GM19467 (cell line): Measurements from ENCODE around the gene RAD9A.

Experiments used
- ATAC-seq: cut with Tn5 transposase; IDR thresholded peaks from one replicate; pipeline ENCODE4 v1.9.1; 2021; ENCODE audit warnings: mild to moderate bottlenecking, moderate library complexity; ENCODE audit not compliant: unreplicated experiment

The RAD9A gene

GRCh38 chr11:67438158-67438902, 46.5 kb downstream of the RAD9A start:
- no peak for ATAC-seq

GRCh38 chr11:67439321-67440228, 47.8 kb downstream of the RAD9A start:
- no peak for ATAC-seq

GRCh38 chr11:67440229-67441097, 48.7 kb downstream of the RAD9A start:
- ATAC-seq, result no peak

- ATAC-seq, result no peak
Observed at GRCh38 chr11:67441098-67441563, 49.3 kb downstream of the RAD9A start.

GRCh38 chr11:67441731-67442351, 50.1 kb downstream of the RAD9A start:
- no peak for ATAC-seq

GRCh38 chr11:67442504-67443404, 51.0 kb downstream of the RAD9A start:
- no peak for ATAC-seq

- ATAC-seq, result no peak
Observed at GRCh38 chr11:67445515-67445914, 53.7 kb downstream of the RAD9A start.
